Measurements from ENCODE around the gene RPL29. TPM values are rescaled to one million over a fixed set of nuclear protein-coding genes. Genes with fewer than 3 reads are reported as not detected.

Gene RPL29
- total and polyA plus RNA-seq, 2 donors from 2014 or later = 785 to 1,416 TPM

- no peak overlapping the region for H3K4me3 ChIP-seq (ENCODE audit: low read length in 3 of 3)
- H3K27me3 ChIP-seq (ENCODE audit: control insufficient read depth, insufficient read depth, low read length) = no peaks in the 10 kb centered on the region
- TF ChIP-seq CTCF (IDR thresholded peaks at IDR 0.05; ENCODE audit: borderline replicate concordance, extremely low read depth, insufficient read depth) = no peak
- DNase-seq (peak in 1 of 5 donors; percentile 34), FAIRE-seq (no peak)
- H3K9ac ChIP-seq (ENCODE audit: low read length in 3 of 3) = no peak overlapping the region
- no peak overlapping the region for H3K27ac ChIP-seq (ENCODE audit: low read depth in 2 of 2, low read length in 2 of 2)
- peaks cover 0 to 11% (median 10%) of the 10 kb centered on the region in 3 donors for H3K4me1 ChIP-seq (ENCODE audit: control insufficient read depth in 2 of 3, insufficient read depth in 2 of 3, low read depth in 1 of 3, low read length in 3 of 3)
- H3K9me3 ChIP-seq (ENCODE audit: control insufficient read depth in 2 of 3, insufficient read depth in 1 of 3, low read length in 3 of 3) = no peaks in the 10 kb centered on the region
- intact Hi-C loops (cut with DNase I) = no loop called here
- H3K36me3 ChIP-seq (ENCODE audit: control insufficient read depth in 2 of 3, insufficient read depth in 3 of 3, low read length in 3 of 3) = peaks cover 0 to 9% (median 4%) of the 10 kb centered on the region in 3 donors
Observed at GRCh38 chr3:51946796-51947195, 48.9 kb downstream of the RPL29 start.

DNA sequence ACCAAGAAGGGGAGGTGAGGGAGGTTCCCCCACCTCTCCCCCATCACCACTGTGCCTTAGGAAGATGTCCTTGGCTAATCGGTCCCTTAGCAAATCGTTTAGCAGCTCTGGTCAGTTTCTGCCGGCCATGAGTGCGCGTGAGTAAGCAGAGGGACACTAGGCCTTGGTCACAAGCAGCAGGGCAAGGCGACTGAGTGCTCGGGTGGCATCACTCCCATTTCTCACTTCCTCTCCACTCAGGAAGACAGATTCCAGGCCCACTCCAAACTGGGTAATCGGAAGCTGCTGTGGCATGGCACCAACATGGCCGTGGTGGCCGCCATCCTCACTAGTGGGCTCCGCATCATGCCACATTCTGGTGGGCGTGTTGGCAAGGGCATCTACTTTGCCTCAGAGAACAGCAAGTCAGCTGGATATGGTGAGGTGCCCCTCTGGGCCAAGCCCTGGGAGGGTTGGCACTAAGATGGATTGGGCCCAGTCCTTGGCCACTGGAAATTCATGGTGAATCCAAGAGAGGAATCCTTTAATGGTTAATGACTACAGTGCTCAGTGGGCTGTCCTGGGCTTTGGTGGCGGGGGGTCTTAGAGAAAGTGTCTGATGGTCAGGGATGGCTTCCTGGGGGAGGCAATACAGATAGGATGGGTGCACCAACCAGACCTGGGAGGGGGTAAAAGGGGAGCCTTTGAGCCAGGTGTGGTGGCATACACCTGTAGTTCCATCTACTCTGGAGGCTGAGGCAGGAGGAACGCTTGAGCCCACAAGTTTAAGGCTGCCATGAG is 49.6 kb downstream of the RPL29 start:
- TF ChIP-seq CTCF (IDR thresholded peaks at IDR 0.05; ENCODE audit: borderline replicate concordance, extremely low read depth, insufficient read depth) = no peak
- intact Hi-C loops (cut with DNase I) = no loop called here
- DNase-seq (peak in 2 of 5 donors; percentile 34 to 35), FAIRE-seq (no peak)
- H3K4me1 ChIP-seq (ENCODE audit: control insufficient read depth in 2 of 3, insufficient read depth in 2 of 3, low read depth in 1 of 3, low read length in 3 of 3) = peaks cover 0 to 13% (median 12%) of the 10 kb centered on the region in 3 donors
- H3K9me3 ChIP-seq (ENCODE audit: control insufficient read depth in 2 of 3, insufficient read depth in 1 of 3, low read length in 3 of 3) = no peaks in the 10 kb centered on the region
- H3K4me3 ChIP-seq (ENCODE audit: low read length in 3 of 3) = no peak overlapping the region
- no peak overlapping the region for H3K27ac ChIP-seq (ENCODE audit: low read depth in 2 of 2, low read length in 2 of 2)
- H3K36me3 ChIP-seq (ENCODE audit: control insufficient read depth in 2 of 3, insufficient read depth in 3 of 3, low read length in 3 of 3) = peaks cover 0 to 9% (median 4%) of the 10 kb centered on the region in 3 donors
- H3K27me3 ChIP-seq (ENCODE audit: control insufficient read depth, insufficient read depth, low read length) = no peaks in the 10 kb centered on the region
- H3K9ac ChIP-seq (ENCODE audit: low read length in 3 of 3) = no peak overlapping the region

GRCh38 chr3:51945031-51945840 is 50.5 kb downstream of the RPL29 start:
- TF ChIP-seq CTCF (IDR thresholded peaks at IDR 0.05; ENCODE audit: borderline replicate concordance, extremely low read depth, insufficient read depth) = no peak
- H3K9ac ChIP-seq (ENCODE audit: low read length in 3 of 3) = no peak overlapping the region
- H3K27ac ChIP-seq (ENCODE audit: low read depth in 2 of 2, low read length in 2 of 2) = no peak overlapping the region
- peaks cover 0 to 9% (median 4%) of the 10 kb centered on the region in 3 donors for H3K36me3 ChIP-seq (ENCODE audit: control insufficient read depth in 2 of 3, insufficient read depth in 3 of 3, low read length in 3 of 3)
- no peak overlapping the region for H3K4me3 ChIP-seq (ENCODE audit: low read length in 3 of 3)
- H3K27me3 ChIP-seq (ENCODE audit: control insufficient read depth, insufficient read depth, low read length) = no peaks in the 10 kb centered on the region
- DNase-seq = peak in 2 of 5 donors; percentile 42 to 68
- H3K4me1 ChIP-seq (ENCODE audit: control insufficient read depth in 2 of 3, insufficient read depth in 2 of 3, low read depth in 1 of 3, low read length in 3 of 3) = peaks cover 0 to 17% (median 15%) of the 10 kb centered on the region in 3 donors
- FAIRE-seq = no peak
- intact Hi-C loops (cut with DNase I) = no loop called here
- no peaks in the 10 kb centered on the region for H3K9me3 ChIP-seq (ENCODE audit: control insufficient read depth in 2 of 3, insufficient read depth in 1 of 3, low read length in 3 of 3)
